Activated naive CD4-positive, alpha-beta T cell treated with anti-CD3 and anti-CD28 coated beads, Interleukin-2, amount 50 U/mL, for 16 hours (primary cell): Measurements from ENCODE around the gene ITPK1.

Experiments
- DNase-seq: peaks from one replicate; pipeline ENCODE4 v3.0.0-alpha.2; 2020

The ITPK1 gene

DNA sequence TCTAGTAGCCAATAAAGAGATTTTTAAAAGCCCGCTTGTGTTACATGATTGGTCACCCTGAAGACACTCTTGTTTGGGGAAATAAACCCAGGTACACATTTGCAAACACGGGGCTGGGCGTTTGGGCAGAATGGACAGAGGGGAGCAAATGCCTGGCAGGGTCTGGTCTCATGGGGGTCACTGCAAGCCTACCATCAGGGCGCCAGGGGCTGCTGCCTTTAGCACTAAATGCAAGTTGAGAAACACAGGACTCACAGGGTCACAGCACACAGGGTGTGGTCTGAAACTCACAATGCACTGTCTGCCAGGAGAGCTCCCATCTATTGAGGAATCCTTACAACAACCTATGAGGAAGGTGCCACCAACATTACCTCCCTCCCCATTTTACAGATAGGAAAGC, 130.2 kb downstream of the ITPK1 start:
- no peak for DNase-seq

DNA sequence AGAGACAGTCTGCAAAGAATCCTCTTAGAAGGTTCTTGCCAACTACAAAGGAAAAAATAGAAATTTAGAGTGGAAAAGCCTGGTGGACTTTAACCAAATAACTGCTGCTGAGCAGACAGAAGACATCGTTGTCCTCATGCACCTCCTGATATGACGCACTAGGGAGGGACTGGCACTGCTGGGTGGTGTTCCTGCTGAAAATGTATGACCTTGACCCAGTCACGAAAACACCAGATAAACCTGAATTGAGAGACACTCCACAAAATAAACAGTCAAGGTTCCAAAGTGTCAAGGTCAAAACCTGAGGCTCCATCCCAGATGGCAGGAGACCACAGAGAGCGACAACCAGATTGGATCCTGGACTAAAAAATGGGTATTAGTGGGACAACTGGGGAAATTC, 130.8 kb downstream of the ITPK1 start:
- no peak for DNase-seq

DNA sequence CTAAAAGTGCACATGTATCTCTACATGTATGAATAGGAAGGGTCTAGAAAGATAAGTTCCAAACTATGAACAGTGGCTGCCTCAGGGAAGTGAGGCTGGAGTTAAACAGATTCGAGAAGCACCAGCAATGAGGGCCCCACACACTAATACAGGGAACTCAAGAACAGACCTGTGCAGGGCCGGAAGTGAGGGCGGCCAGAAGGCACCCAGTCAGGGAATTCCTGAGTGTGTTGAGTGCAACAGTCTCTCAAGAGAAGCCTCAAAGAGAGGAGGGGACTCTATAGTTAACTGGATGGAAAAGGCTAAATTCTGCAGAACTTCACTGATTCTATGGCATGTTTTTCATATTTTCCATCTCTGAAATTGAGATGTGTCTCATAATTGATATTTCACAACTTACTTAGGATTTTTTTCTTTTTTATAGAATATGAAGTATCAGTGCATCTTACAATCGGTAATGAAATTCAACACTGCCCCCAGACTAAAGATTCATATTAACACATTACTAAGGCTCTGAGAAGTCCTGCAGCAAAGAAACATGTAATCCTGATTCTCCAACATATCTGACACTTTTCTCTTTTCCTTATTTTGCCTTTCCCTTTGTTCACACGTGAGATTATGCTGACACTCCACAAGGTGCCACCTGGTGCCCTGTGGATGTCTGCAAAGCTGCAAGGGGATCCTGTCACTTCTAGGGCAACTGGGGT, 131.5 kb downstream of the ITPK1 start:
- DNase-seq = no peak

DNA sequence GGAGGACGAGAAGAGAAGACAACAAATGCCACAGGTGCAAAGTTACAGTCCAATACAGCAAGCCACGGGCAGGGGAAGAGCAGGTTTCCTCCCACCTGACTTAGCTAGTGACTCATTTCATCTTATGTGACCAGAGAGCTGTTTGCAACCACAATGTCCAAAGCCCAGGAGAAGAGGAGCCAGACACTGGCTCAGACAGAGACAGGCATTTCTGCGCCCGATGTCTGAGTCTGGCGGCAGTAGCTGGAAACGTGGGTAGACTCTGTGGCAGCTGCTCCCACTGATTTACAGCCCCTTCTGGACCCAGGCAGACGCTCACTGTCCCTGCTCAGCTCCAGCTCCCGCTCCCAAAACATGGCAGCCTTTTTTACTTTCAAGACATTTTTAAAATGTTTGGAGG, 132.8 kb downstream of the ITPK1 start:
- no peak for DNase-seq

DNA sequence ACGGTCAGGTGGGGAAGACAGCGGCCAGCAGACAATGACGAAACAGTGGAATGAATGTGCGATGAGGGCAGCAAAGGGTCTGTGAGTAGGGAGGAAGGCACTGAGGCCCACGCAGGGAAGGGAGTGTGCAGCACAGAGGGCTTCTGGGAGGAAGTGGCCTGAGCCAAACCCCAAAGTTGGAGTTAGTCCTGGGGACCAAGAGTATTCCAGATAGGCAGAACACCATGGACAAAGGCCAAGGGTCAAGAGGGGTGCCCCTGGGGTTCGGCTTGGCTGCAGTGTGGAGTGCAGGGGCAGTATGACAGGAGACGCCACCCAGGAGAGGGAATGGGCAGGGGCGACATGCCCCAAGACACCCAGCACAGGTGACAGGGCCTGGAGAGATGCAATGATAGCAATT, 134.0 kb downstream of the ITPK1 start:
- no peak for DNase-seq

DNA sequence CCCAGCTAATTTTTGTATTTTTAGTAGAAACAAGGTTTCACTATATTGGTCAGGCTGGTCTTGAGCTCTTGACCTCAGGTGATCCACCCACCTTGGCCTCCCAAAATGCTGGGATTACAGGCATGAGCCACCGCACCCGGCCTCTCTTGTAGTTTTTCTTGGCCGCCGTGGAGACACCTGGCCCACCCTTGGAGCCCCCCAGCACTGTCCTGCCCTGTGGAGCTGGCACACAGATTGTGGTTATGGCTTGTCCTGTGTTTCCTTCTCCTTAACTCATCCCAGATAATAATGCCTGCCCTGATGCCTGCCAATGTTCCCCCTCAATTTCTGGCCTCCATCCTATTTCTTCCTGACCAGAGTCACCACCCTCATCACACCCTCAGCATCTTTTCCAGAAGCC, 134.9 kb downstream of the ITPK1 start:
- DNase-seq = no peak

DNA sequence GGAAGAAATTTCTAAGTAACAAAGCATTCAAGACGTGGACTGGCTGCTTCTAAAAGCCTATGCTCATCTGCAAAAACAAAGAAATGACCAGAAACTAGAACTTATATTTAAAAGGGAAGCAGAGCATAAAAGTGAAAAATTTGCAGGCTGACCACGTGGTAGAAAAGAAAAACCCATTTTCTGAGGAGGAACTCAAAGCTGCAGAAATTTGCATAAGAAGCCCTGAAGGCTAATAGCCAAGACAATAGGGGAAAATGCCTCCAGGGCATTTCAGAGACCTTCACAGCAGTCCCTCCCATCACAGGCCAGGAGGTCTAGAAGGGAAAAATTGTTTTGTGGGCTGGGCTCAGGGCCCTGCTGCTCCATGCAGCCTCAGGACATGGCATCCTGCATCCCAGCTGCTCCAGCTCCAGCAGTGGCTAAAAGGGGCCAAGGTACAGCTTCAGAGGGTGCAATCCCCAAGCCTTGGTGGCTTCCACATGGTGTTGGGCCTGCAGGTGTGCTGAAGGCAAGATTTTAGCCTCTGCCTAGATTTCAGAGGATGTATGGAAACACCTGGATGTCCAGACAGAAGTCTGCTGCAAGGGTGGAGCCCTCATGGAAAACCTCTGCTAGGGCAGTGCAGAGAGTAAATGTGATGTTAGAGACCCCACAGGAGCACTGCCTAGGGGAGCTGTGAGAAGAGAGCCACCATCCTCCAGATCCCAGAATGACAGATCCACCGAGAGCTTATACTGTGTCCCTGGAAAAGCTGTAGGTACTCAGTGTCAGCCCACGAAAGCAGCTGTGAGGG, 137.3 kb downstream of the ITPK1 start:
- DNase-seq = no peak

DNA sequence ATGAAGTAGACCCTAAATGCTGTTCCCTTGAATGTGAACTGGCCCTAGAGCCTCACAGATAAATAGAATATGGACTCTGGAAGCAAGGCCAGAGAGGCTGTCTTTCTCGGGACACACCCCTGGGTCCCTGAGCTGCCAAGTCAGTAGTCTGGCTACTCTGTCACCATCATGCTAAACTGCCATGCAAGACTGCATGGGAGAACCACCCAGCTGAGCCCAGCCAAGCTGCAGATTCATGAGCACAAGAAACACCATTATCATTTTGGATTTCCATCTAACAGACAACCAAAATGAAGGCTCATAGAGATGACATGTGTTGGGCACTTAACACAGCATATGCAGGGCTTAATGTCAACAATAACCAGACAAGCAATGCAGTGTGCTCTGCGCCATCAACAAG, 139.5 kb downstream of the ITPK1 start:
- DNase-seq = no peak

DNA sequence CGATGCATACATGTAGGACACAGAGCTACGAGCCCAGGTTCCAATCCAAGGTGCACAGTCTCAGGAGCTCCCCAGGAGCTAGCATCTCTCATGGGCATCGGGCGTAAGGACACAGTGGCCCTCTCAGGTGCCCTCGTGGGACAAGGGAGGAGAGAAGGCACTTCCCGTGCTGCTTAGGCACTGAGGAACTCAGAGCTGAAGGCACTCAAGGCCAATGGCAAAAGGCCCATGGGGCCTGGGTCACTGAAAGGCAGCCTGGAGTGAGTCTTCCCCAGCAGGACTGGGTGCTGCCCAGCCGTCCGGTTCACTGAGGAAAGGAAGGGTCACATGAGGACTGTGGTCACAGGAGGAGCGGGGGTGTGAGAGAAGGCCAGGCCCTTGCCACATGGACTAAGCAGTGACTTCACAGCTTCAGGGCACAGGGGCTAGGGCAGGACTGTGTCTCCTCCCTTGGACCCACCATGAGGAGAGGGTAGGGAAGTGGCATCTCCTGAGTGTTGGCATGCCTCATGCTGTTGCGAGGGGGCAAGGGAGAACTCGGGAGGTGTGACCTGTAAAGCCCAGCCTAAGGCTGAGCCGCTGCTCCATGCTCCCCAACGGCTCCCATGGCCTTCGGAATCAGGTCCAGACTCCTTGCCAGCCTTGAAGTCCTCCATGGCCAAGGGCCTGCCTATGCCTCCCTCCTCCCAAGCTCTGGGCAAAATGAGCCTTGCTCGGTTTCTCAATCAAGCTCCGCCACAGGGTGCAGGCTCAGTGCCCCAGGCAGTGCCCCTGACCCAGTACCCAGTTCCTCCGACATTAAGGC, 141.0 kb downstream of the ITPK1 start:
- DNase-seq = no peak

DNA sequence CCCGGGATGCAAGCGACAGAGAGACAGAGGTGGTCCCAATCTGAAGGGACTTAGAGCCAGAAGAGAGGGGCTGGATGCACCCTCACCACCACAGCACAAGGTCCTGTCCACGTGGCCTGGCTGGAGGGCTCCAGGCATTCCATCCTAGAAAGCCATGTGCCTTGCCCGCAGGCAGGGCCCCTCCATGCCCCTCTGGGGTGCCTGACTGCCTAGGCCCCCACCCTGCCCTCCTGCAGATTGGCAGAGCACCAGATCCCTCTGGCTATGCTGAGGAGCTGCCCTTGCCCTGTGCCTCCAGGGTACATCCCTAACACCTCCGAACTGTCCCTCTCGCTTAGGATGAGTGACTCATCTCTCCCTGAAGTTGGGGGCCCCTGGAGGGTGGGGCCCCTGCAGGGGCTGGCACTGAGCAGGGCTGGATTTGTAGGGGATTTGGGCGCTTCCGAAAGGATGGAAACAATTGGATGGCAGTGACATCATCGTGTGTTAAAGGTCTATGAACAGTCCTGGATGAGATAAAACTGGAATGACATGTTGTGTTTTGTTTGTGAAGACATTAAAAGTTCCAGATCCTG, 141.8 kb downstream of the ITPK1 start:
- DNase-seq = no peak

DNA sequence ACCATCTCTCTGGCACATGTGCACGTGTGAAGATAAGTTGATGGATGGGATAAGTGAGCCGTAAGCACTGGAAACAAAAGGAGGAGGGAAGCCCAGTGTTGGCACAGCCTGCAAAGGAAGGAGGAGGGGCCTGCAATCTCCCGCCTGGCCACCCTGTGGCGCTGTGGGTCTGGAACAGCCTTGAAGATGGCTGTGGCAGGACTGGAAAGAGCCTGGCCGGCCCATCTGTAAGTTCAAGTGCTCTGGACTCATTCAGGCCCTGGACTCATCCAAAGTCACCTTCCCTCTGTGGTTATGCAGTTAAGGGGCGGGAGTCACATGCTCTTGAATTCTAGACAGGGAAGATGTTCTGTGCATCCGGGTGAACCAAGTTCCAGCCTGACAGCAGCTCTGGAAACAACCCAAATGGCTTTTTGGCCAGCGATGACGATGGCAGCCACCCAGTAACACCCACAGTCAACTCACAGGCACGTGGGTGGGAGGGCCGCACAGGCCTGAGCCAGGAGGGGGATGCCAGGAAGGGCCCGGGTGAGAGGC, 142.4 kb downstream of the ITPK1 start:
- DNase-seq = no peak

DNA sequence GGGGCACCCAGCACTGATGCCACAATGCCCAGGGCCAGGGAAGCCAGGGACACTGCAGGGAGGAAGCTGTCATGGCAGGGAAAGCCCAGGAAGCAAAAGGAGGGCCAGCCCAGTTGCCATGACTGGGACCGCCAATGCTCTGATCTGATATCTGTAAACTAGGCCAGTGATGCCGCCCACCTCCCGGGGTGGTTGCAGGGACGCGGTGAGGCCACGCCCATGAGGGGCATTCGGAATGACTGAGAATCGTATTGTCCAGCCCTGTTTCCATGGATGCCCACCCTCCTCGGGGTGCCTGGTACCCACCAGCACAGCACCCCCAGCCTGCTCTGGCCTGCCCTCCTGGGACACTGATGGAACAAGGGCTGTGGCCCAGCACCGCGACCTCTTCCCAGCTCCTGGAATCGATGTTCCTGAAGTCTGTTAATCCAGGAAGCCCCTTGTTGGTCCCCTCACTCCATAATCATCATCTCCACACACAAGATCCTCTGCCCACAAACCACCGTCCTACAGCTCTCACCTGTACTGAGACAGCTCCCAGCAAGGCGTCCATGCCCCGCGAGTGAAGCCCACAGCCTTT, 144.0 kb downstream of the ITPK1 start:
- no peak for DNase-seq

DNA sequence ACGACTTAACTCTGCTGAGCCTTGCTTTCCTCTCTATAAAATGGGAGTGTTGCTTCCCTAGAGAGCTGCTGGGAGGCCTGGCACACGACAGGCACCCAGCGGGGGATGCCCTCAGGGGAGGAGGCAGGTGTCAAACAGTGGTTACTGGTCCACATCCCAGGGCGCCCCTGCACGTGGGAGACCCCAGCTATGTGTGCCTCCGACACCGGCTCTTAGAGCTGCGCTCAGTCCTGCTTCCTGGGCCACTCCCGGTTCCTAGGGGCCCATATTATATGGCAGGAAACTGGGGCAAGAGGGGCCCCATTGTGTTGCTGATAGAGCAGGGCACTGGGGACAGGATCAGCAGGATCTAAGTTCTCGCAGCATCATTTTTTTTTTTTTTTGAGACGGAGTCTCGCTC, 145.5 kb downstream of the ITPK1 start:
- no peak for DNase-seq

DNA sequence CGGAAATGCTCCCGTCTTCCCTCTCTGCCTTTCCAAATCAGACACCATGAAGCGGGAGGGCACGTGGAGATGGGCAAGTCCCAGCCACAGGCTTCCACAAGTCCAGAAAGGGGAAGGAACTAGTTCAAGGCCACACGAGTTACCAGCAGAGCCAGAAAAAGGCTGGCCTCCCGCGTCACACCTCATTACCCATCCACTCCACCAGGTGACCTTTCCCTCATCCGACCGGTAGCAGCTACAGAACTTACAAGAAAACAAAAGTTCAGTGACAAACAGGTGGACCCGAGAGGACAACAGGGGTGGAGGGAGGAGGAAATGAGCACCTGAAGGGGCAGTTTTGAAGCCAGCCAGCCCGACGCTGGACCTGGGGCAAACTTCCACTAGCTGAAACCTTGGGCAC, 145.9 kb downstream of the ITPK1 start:
- no peak for DNase-seq

DNA sequence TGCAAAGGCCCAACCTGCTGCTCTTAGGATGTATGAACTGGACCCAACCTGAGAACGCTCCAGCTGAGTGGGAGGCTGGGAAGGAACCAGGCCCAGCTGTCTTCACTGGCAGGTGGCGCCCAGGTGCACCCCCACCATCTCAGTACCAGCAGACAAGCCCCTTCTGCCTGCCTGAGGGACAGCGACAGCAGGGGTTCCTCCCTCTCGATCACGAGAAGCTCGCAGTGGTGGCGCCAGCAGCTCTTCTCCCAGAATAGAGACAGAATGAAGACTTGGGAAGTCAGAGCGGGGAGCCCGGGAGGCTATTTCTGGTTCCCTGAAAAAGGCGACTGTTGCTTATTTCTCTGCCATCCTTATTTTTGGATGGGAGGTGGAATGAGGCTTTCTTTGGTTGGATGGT, 146.3 kb downstream of the ITPK1 start:
- DNase-seq = no peak

DNA sequence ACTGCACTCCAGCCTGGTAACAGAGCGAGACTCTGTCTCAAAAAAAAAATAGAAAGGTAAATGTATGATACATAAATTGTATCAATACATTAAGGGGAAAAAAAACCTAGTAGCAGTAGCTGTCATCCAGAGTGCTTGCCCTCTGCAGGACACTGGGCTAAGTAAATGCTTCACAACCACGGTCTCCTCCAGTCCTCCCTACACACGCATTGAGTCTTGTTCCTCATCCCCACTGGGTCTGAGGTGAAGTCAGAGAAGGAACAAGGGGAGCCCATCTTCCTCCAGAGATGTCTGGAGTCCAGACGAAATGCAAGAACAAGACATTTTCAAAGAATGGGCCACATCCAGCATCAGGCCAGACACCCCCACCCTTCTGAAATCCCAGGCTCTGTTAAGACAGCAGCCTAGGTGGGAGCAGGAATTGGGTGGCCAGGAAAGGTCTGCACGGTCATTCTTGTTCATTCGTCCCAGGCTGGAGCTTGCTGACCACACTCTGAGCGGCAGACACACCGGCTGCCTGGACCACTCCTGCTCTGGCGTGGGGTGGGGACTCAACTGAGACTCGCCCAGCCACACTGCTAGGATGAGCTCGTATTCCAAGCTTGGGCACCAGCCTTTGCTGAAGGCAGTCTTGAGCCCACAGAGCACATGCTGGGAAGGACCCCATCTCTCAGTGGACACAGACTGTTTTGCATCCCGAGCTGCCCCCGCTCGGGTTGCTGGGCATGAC, 147.3 kb downstream of the ITPK1 start:
- no peak for DNase-seq

DNA sequence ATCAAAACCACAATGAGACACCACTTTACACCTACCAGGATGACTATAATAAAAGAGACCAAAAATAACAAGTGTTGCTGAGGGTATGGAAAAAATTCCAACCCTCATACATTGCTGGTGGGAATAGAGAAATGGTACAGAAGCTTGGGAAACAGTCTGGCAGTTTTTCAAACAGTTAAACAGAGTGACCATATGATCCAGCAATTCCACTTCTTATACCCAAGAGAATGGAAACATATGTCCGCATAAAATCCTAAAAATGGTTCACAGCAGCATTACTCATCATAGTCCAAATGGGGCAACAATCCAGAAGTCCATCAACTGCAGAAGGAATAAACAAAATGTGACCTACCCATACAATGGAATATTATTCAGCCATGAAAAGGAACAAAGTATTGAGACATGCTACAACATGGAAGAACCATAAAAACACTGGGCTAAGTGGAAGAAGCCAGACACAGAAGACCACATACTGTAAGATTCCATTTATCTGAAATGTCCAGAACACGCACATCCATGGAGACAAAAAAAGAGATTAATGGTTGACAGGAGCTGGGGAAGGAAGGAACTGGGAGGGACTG, 148.3 kb downstream of the ITPK1 start:
- DNase-seq = no peak

DNA sequence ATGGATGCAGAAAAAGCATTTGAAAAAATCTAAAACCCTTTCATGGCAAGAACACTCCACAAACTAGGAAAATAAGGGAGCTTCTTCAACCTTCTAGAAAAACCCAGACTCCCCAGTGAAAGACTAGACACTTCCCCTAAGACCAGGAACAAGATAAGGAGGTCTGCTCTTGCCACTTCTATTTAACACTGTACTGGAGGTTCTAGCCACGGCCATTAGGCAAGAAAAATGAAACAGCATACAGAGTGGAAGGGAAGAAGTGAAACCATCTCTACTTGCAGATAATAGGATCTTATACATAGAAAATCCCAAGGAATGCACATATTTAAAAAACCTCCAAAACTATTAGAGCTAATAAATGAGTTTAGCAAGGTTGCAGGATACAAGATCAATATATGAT, 150.4 kb downstream of the ITPK1 start:
- DNase-seq = no peak

DNA sequence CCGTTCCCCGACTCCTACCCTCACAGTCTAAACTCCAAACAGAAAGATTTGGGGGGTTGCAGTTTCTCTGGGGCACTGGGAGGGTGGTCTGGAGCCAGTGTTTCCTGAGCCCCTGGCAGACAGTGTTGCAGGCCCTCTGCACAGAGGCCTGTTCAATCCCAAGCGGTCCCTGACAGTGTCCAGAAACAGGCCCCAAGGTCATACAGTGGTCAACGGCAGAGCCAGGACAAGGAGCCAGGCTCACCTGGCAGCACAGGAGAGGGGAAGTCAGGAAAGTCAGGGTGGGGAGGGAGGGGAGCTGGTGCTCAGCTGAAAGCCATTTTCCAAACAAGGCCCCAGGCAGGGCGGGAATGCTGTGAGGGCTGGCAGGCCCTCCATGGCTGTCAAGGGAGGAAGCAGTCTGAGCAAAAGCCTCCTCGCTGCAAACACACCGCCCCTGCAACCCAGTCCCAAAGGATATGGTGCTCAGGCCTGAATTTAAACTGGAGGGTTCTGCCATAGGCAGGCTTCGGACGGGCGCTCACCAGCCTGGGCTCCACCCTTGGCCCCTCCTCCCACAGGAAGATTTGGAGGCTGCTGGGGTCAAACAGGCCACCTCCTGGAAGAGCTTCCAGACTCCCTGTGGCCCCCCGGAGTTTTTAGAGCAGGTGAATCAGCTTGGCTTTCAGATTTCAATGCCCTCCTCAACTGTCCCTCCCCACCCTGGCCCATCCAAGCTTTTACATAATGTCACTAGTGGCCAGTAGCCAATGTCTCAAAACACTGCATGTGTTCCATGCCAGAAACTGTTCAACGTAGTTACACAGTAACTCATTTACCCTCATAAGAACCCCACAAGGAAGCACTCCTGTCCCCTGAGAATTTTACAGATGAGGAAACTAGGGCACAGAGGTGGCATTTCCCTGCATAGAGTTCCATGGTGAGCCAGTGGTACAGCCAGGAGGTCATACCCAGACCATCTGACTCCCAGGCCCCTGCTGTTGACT, 151.3 kb downstream of the ITPK1 start:
- no peak for DNase-seq
